Astrocyte (in vitro differentiated cells and primary cell): ENCODE measurements around the gene DNAH11.

ENCODE experiments used
- EZH2 ChIP-seq: IDR thresholded peaks from 2 replicates; pipeline ENCODE4 v1.6.1; 2012; ENCODE audit warnings: mild to moderate bottlenecking, low read length, inconsistent platforms; ENCODE audit not compliant: insufficient read depth
- TF ChIP-seq, protein P1 (sequence below): IDR thresholded peaks from 2 replicates; pipeline ENCODE4 v1.5.1; 2011; ENCODE audit warnings: low read depth, mild to moderate bottlenecking, inconsistent platforms, low read length, moderate library complexity; ENCODE audit not compliant: insufficient read depth

DNA sequence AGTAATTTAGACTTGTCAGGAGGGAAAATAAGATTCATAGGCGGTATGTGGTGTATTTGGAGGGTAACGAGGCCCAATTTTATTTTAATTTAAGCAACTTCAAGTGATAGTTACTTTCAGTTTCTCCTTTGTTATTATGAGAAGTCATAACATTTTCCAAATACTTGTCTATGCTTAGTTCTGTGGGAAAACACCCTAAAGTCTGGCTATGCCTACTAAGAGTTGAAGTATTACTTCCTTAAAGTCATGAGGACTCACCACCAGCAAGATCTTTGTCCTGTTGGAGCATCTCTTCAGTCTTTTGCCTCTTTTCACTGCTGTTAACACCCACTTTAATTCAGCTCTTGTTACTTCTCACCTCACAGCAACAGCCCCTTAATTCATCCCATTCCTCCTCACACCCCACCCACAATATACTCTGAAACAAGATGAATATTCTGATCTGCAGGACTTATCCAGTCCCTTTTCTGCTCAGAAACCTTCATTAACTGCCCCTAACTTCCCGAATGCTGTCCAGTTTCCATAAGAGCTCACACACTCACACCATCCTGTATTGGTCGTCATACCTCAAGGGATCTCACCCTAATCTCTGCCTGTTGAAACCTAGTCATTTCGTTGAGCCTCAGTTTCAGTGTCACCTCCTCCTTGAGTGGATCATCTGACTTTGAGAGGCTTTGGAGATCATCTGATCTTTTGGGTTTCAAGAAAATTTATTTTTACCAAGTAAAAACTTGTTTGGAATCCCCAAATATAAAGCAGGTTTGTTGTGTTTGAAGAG, 61.3 kb downstream of the DNAH11 start:
- TF ChIP-seq, protein P1, sequence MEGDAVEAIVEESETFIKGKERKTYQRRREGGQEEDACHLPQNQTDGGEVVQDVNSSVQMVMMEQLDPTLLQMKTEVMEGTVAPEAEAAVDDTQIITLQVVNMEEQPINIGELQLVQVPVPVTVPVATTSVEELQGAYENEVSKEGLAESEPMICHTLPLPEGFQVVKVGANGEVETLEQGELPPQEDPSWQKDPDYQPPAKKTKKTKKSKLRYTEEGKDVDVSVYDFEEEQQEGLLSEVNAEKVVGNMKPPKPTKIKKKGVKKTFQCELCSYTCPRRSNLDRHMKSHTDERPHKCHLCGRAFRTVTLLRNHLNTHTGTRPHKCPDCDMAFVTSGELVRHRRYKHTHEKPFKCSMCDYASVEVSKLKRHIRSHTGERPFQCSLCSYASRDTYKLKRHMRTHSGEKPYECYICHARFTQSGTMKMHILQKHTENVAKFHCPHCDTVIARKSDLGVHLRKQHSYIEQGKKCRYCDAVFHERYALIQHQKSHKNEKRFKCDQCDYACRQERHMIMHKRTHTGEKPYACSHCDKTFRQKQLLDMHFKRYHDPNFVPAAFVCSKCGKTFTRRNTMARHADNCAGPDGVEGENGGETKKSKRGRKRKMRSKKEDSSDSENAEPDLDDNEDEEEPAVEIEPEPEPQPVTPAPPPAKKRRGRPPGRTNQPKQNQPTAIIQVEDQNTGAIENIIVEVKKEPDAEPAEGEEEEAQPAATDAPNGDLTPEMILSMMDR, result no peak
- no peak for TF ChIP-seq EZH2
